Measurements from ENCODE around the gene PLA2G12B.
A peak's percentile ranks its signal among the peaks of the same experiment; 100 is the strongest.
"Not testable (repeated sequence)": the region's sequence is repeated elsewhere in the genome, so short reads cannot be mapped to it uniquely, and the experiment has no call there.

PLA2G12B gene

DNA sequence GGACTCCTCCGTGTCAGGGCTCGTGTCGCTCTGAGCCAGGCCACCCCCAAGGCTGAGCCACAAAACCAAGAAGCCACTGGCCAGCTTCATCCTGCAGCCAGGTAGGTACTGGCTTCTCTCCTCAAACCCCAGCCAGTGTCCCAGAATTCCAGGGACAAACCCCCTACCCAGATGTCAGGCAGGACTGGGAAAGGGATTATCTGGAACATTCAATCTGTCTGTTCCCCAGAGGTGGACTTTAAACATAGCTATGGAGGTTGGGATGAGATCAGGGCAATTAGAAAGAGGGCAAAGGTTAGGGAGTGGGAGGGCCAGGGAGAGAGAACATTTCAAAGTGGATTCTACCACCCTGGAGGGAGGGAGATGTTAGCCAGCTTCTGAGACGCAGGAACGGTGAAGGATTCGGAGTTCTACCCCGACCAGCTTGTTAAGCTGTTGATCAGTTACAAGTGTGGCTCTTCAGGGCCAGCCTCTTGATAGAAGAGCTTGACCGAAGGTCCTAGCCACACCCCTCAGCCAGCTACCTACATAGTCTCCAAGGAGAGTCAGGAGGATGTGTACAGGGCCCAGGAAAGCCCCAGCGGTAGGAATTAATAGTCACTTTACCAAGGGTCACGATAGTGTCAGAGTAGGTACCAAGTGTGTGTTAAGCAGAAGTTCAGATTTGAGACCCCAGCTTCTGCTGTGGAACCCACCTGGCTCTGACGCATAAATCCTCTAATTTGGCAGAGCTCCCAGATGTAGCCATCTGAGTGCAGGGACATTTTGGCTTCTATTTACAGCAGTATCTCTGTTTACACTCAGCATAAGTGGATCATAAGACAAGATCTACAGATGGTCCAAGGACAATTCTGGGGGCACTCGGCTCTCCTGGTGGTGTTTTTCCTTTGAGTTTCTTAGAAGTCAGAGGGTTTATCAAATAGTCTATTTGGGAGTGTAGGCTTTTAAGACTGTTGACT is at the start of gene PLA2G12B:
PLA2G12B (minus strand) TSS at position 211 of the 959 bp plus-strand sequence; CDS start at position 90, 121 bp downstream.
- DNase-seq: no peak

DNA sequence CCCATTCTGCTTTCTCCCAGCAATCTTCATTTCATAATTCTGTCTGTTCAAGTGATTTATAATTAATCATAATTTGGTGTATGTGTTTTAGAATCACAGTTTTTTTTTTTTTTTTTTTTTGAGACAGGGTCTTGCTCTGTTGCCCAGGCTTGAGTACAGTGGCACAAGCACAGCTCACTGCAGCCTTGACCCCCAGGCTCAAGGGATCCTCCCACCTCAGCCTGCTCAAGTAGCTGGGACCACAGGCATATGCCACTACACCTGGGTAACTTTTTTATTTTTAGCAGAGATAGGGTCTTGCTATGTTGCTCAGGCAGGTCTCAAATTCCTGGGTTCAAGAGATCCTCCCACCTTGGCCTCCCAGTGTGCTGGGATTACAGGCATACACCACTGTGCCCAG is 49.2 kb upstream of the PLA2G12B start:
- DNase-seq: no peak

DNA sequence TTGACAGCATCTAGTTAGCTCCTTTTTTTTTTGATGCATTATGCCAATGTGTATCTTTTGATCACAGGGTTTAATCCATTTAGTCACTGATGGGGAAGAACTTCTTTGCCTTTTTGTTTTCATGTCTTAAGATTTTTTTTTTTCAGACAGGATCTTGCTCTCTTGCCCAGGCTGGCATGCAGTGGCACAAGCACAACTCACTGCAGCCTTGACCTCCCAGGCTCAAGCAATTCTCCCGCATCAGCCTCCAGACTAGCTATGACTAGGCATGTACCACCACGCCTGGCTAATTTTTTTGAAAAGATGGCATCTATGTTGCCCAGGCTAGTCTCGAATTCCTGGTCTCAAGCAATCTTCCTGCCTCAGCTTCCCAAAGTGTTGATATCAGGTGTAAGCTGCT is 46.4 kb upstream of the PLA2G12B start:
- no peak for DNase-seq

- DNase-seq: no peak
These were observed 42.5 kb upstream of the PLA2G12B start for GRCh38 chr10:72997099-72997498.

DNA sequence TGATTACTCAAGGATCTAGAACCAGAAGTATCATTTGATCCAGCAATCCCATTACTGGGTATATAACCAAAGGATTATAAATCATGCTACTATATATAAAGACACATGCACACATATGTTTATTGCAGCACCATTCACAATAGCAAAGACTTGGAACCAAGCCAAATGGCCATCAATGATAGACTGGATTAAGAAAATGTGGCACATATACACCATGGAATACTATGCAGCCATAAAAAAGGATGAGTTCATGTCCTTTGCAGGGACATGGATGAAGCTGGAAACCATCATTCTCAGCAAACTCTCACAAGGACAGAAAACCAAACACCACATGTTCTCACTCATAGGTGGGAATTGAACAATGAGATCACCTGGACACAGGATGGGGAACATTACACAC is 40.9 kb upstream of the PLA2G12B start:
- not testable (repeated sequence) for DNase-seq

- DNase-seq: not testable (repeated sequence)
These were observed 35.2 kb upstream of the PLA2G12B start for GRCh38 chr10:72989771-72990170.

DNA sequence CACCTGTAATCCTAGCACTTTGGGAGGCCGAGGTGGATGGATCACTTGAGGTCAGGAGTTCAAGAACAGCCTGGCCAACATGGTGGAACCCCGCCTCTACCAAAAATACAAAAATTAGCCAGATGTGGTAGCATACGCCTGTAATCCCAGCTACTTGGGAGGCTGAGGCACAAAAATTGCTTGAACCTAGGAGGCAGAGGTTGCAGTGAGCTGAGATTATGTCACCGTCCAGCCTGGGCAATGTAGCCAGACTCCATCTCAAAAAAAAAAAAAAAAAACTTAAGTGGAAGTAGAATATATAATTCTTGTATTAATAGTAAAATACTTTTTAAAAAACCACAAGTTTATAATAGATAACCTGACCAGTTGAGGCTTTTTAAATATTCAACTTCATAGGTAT is 30.0 kb upstream of the PLA2G12B start:
- not testable (repeated sequence) for DNase-seq

- peak; percentile 67 for DNase-seq
These were observed 27.4 kb upstream of the PLA2G12B start for GRCh38 chr10:72981882-72982529.

GRCh38 chr10:72981028-72981881 is 26.6 kb upstream of the PLA2G12B start:
- DNase-seq: no peak

DNA sequence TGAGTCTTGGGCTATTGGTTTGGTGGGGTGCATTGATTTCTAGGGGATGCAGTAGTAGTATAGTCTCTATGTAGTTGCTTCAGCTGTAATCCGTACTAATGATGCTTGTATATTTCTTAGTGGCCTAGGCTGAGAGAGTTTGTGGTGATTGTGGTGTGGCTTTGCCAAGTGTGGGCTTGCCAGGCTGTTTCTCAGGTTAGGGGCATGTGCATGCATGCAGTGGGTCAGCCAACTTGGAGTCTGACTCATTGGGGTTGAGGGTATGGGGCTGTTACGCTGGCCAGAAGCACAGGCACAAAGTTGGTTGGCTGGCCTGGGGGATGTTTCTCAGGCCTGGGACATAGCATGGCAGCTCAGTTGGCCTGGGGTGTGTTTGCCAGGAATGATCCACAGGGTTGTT is 25.7 kb upstream of the PLA2G12B start:
- DNase-seq: no peak

GRCh38 chr10:72979709-72980108 is 25.1 kb upstream of the PLA2G12B start:
- DNase-seq: no peak

DNA sequence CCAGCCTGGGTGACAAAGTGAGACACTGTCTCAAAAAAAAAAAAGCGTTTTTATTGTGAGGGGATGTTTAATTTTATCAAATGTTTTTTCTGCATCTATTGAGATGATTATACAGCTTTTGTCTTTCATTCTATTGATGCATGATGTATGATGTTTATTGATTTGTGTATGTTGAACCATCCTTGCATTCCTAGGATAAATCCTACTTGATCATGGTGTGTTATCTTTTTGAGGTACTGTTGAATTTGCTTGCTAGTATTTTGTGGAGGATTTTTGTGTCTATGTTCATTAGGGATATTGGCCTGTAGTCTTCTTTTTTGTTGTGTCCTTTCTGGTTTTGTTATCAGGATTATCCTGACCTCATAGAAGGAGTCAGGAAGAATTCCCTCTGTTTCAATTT is 22.3 kb upstream of the PLA2G12B start:
- DNase-seq: no peak

- DNase-seq: no peak
These were observed 1.4 kb upstream of the PLA2G12B start for GRCh38 chr10:72956001-72956400.

- no peak for DNase-seq
These were observed 393 bp downstream of the PLA2G12B start for GRCh38 chr10:72954230-72954595.

DNA sequence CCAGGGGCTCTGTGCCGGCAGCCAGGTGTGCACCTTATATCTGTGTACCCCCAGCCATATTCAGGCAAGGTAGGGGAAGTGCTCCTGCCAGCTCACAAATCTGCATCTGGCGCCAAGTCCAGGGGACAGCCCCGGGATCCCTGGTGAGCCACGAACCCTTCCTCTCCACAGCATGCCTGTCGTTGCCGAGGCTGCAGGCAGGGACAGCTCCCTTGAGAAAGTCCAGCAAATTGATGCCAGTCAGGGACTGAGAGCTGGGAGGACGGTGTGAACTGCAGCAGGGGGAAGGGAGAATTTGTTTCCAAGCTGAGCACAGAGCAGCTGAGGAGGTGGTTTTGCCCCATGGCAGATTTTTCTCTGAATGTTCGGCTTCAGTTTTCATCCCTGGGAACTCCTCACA is 919 bp downstream of the PLA2G12B start:
- DNase-seq: no peak

DNA sequence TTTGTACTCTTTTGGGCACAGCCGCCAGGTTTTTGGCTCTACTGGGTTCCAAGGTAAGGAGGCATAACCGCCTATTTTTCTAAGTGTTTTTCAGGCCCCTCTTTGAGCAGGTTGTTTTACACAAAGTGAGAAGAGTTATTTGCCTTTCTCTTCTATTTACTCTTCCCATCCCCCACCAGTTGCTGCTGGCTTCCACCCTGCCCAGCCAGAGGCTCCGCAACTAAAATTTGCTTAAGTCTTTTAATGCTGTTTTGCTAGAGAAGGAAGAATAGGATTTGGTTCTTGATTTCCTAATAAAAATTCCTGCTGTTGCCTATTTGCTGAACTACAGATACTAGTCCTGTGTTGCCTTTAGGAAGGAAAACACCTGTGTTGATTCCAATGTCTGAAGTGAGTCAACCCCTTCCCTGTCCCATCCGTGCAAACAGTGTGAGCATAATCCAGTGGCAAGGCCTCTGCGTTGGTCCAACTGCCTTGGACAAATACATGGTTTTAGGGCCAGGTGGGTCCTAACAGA is 1.9 kb downstream of the PLA2G12B start:
- no peak for DNase-seq

- no peak for DNase-seq
These were observed 2.4 kb downstream of the PLA2G12B start for GRCh38 chr10:72952189-72952588.

GRCh38 chr10:72951760-72952159 is 2.8 kb downstream of the PLA2G12B start:
- no peak for DNase-seq

- DNase-seq: no peak
These were observed 5.8 kb downstream of the PLA2G12B start for GRCh38 chr10:72948762-72949161.

DNA sequence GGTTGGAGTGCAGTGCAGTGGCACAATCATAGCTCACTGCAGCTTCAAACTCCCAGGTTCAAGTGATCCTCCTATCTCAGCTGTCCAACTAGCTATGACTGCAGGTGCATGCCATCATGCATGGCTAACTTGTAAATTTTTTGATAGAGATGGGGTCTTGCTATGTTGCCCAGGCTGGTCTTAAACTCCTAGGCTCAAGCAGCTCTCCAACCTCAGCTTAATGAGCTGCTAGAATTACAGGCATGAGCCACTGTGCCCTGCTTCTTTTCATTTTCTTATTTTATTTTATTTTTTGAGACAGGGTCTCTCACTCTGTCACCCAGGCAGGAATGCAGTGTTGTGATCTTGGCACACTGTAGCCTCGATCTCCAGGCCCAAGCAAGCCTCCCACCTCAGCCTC is 7.6 kb downstream of the PLA2G12B start:
- no peak for DNase-seq

- no peak for DNase-seq
These were observed 10.9 kb downstream of the PLA2G12B start for GRCh38 chr10:72943498-72944234.

- DNase-seq: no peak
These were observed 19.2 kb downstream of the PLA2G12B start for GRCh38 chr10:72935361-72935760.
